ENCODE data around the gene EXD2.

GRCh38 chr14:69224946-69225345, 33.6 kb downstream of the EXD2 start:
- TF ChIP-seq CTCF (IDR thresholded peaks at IDR 0.05) (no peak), POLR2A (IDR thresholded peaks at IDR 0.05) (no peak)
